SK-N-SH treated with all-trans-retinoic acid at 6 μM for 48 hours (cell line): ENCODE measurements around the gene DCLRE1A.

ENCODE experiments used
- CREB5 ChIP-seq: fragments of 250-450 bp; sonication (Bioruptor Pico); IDR thresholded peaks from 2 replicates; pipeline ENCODE4 v1.5.1; 2020; ENCODE audit warnings: low read depth, mild to moderate bottlenecking, moderate library complexity
- CSRNP3 ChIP-seq: fragments of 250-450 bp; sonication (Bioruptor Pico); IDR thresholded peaks from 2 replicates; pipeline ENCODE4 v1.5.1; 2021; ENCODE audit warnings: mild to moderate bottlenecking, moderate library complexity
- ESRRG ChIP-seq: fragments of 250-450 bp; sonication (Bioruptor Pico); IDR thresholded peaks from 2 replicates; pipeline ENCODE4 v1.6.1; 2021; ENCODE audit warnings: mild to moderate bottlenecking
- OSR1 ChIP-seq: fragments of 250-450 bp; sonication (Bioruptor Pico); IDR thresholded peaks from 2 replicates; pipeline ENCODE4 v1.8.0; 2022; ENCODE audit warnings: moderate library complexity, mild to moderate bottlenecking, inconsistent platforms
- RARB ChIP-seq: fragments of 250-450 bp; sonication (Bioruptor Pico); IDR thresholded peaks from 2 replicates; pipeline ENCODE4 v1.8.0; 2021; ENCODE audit warnings: mild to moderate bottlenecking, moderate library complexity
- TOX ChIP-seq: fragments of 250-450 bp; sonication (Bioruptor Pico); IDR thresholded peaks from 2 replicates; pipeline ENCODE4 v1.8.0; 2021; ENCODE audit warnings: mild to moderate bottlenecking, moderate library complexity, borderline replicate concordance
- TSHZ2 ChIP-seq: fragments of 250-450 bp; sonication (Bioruptor Pico); IDR thresholded peaks from 2 replicates; pipeline ENCODE4 v1.5.0; 2020; ENCODE audit warnings: mild to moderate bottlenecking, moderate library complexity
- ZFP30 ChIP-seq: fragments of 450-650 bp; formaldehyde crosslinking; IDR thresholded peaks from 2 replicates; pipeline ENCODE4 v1.5.0; 2022; ENCODE audit warnings: mild to moderate bottlenecking, moderate library complexity
- ZNF70 ChIP-seq: fragments of 450-650 bp; formaldehyde crosslinking; IDR thresholded peaks from 2 replicates; pipeline ENCODE4 v1.5.0; 2020; ENCODE audit warnings: mild to moderate bottlenecking, moderate library complexity

GRCh38 chr10:113899952-113900598 lies 46.2 kb upstream of the DCLRE1A start:
- TF ChIP-seq TSHZ2 (CRISPR knock-in tag) (no peak), CREB5 (CRISPR knock-in tag) (no peak), ZNF70 (CRISPR knock-in tag) (no peak), TOX (no peak), OSR1 (CRISPR knock-in tag) (no peak), ZFP30 (CRISPR knock-in tag) (no peak), ESRRG (CRISPR knock-in tag) (no peak), RARB (CRISPR knock-in tag) (no peak), CSRNP3 (CRISPR knock-in tag) (no peak)
